NOMO-1 treated with DMSO at 0.1 percent for 48 hours (cell line): ENCODE data around the gene STBD1.
"Not testable (repeated sequence)": the region's sequence is repeated elsewhere in the genome, so short reads cannot be mapped to it uniquely, and the experiment has no call there.

ENCODE experiments used
- DNase-seq: peaks from one replicate; lab custom pipeline; 2025; ENCODE audit not compliant: unreplicated experiment; lab: John Stamatoyannopoulos, UW

Gene STBD1

GRCh38 chr4:76282941-76283689 is 23.4 kb upstream of the STBD1 start:
- no peak for DNase-seq

GRCh38 chr4:76283900-76284299 is 22.6 kb upstream of the STBD1 start:
- no peak for DNase-seq

GRCh38 chr4:76287811-76288210 is 18.7 kb upstream of the STBD1 start:
- not testable (repeated sequence) for DNase-seq

GRCh38 chr4:76292730-76293129 is 13.8 kb upstream of the STBD1 start:
- DNase-seq: no peak

- DNase-seq: no peak
These were observed 12.8 kb upstream of the STBD1 start for GRCh38 chr4:76293772-76294171.

- DNase-seq: peak; percentile 59
These were observed 10.2 kb upstream of the STBD1 start for GRCh38 chr4:76296286-76296820.

GRCh38 chr4:76298227-76298626 is 8.3 kb upstream of the STBD1 start:
- no peak for DNase-seq

- peak; percentile 29 for DNase-seq
These were observed 6.5 kb upstream of the STBD1 start for GRCh38 chr4:76300012-76300411.

GRCh38 chr4:76301068-76301774 is 5.3 kb upstream of the STBD1 start:
- DNase-seq: peak; percentile 87

- no peak for DNase-seq
These were observed 4.8 kb upstream of the STBD1 start for GRCh38 chr4:76301775-76302162.

GRCh38 chr4:76302826-76303438 is 3.6 kb upstream of the STBD1 start:
- DNase-seq: peak; percentile 55

- no peak for DNase-seq
These were observed 1.4 kb upstream of the STBD1 start for GRCh38 chr4:76305033-76305687.

- peak; percentile 42 for DNase-seq
These were observed 538 bp downstream of the STBD1 start for GRCh38 chr4:76306882-76307659.

GRCh38 chr4:76307660-76308014 is 1.1 kb downstream of the STBD1 start:
- DNase-seq: no peak

GRCh38 chr4:76308548-76308947 is 2.0 kb downstream of the STBD1 start:
- no peak for DNase-seq

GRCh38 chr4:76309939-76310550 is 3.5 kb downstream of the STBD1 start:
- no peak for DNase-seq

- no peak for DNase-seq
These were observed 4.2 kb downstream of the STBD1 start for GRCh38 chr4:76310683-76311082.

- peak; percentile 28 for DNase-seq
These were observed 5.4 kb downstream of the STBD1 start for GRCh38 chr4:76311896-76312331.

- DNase-seq: no peak
These were observed 5.9 kb downstream of the STBD1 start for GRCh38 chr4:76312457-76312856.

- DNase-seq: no peak
These were observed 7.0 kb downstream of the STBD1 start for GRCh38 chr4:76313547-76313946.
